NCI-H2081 treated with DMSO at 0.1 percent for 48 hours (cell line): ENCODE data around the gene FAM89A.
"Not testable (repeated sequence)": the region's sequence is repeated elsewhere in the genome, so short reads cannot be mapped to it uniquely, and the experiment has no call there.

Source experiments
- DNase-seq: peaks from one replicate; lab custom pipeline; 2025; lab: John Stamatoyannopoulos, UW

FAM89A gene

GRCh38 chr1:231055271-231055670, 15.2 kb upstream of the FAM89A start:
- no peak for DNase-seq

DNA sequence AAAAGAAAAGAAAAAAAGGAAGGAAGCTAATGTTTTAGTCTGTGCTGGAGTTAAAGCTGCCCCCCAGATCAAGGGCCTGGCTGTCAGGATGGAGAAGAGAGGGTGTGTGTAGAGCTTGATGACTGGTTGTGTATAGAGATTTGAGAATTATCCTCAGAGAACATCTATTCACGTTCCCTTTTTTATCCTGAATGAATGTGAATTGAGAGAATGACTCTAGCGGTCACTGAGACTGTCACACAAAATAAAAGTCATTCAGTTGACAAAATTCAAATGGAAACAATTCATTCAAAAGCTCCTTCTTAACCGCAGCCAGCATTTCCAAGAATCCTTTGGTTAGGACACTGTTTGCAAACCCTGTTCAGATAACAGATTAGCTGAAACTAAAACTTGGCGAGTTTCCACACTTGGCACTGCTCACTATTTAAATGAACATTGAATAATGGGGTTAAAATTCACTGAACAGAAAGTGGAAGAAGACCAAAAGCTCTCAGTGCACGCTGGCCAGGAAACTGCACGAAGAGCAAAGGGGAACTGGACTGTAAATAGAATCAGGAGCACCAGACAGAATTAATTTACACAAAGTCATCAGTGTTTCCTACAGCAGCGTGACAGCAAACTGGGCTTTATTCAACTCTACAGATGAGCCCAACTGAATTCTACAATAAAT, 13.6 kb upstream of the FAM89A start:
- DNase-seq = no peak

GRCh38 chr1:231052777-231053176, 12.7 kb upstream of the FAM89A start:
- no peak for DNase-seq

DNA sequence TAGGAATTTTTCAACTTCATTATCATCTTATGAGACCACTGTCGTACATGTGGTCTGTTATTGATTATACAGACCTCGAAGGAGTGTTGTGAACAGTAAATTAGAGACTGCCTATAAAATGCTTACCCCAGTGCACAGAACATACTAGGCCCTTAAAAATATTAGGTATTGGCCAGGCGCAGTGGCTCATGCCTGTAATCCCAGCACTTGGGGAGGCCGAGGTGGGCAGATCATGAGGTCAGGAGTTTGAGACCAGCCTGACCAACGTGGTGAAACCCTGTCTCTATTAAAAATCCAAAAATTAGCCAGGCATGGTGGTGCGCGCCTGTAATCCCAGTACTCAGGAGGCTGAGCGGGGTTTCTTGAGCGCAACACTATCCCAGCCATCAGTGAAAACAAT, 10.9 kb upstream of the FAM89A start:
- DNase-seq = not testable (repeated sequence)

DNA sequence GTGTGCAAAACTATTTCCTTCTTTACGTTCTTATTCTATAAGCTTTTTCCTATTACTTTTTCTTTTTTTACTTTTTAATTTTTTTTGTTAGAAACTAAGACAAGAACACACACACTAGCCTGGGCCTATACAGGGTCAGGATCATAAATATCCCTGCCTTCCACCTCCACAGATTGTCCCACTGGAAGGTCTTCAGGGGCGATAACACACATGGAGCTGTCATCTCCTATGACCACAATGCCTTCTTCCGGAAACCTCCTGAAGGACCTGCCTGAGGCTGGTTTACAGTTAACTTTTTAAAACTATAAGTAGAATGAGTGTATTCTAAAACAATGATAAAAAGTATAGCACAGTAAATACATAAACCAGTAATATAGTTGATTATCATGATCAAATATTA, 10.3 kb upstream of the FAM89A start:
- no peak for DNase-seq

- no peak for DNase-seq
Observed at GRCh38 chr1:231049121-231049979, 9.3 kb upstream of the FAM89A start.

GRCh38 chr1:231048419-231048818, 8.4 kb upstream of the FAM89A start:
- not testable (repeated sequence) for DNase-seq

GRCh38 chr1:231047529-231047928, 7.5 kb upstream of the FAM89A start:
- DNase-seq = not testable (repeated sequence)

GRCh38 chr1:231046730-231047395, 6.8 kb upstream of the FAM89A start:
- no peak for DNase-seq

DNA sequence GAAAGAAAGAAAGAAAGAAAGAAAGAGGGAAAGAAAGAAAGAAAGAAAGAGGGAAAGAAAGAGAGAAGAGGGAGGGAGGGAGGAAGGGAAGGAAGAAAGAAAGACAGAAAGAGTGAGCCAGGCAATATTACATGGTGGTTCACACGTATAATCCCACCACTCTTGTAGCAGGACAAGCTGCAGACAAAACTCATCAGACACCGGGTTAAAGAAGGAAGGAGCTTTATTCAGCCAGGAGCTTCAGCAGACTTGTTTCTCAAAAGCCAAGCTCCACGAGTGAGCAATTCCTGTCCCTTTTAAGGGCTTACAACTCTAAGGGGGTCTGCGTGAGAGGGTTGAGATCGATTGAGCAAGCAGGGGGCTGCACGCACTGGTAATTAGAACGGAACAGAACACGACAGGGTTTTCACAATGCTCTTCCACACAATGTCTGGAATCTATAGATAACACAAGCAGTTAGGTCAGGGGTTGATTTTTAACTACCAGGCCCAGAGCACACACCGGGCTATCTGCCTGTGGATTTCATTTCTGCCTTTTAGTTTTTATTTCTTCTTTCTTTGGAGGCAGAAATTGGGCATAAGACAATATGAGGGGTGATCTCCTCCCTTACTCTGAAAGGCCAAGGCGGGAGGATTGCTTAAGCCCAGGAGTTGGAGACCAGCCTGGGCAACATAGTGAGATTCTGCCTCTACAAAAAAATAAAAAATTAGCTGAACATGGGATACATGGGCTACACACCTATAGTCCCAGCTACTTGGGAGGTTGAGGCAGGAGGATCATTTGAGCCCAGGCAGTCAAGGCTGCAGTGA, 6.1 kb upstream of the FAM89A start:
- not testable (repeated sequence) for DNase-seq

DNA sequence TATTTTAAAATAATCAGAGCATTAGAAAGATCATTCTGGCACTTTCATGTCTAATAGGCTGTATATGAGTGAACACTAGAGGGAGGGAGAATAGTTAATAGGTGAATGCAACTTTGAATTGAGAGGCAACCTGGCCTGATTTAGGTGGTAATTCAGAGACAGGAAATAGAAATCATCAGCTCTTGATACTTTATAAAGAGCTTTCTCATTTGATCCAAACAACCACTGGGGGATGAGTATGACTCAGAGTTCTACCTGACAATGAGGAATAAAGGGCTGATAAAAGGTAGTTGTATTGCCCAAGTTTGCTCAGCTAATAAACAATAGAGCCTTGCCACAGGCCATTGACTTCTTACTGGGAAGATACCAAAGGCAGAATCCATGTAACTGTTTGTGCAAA, 5.2 kb upstream of the FAM89A start:
- no peak for DNase-seq

GRCh38 chr1:231044588-231044987, 4.5 kb upstream of the FAM89A start:
- no peak for DNase-seq

GRCh38 chr1:231041719-231042261, 1.7 kb upstream of the FAM89A start:
- DNase-seq = no peak

- no peak for DNase-seq
Observed at GRCh38 chr1:231040800-231041718, 1.0 kb upstream of the FAM89A start.

- no peak for DNase-seq
Observed at GRCh38 chr1:231039161-231040018, 664 bp downstream of the FAM89A start.

DNA sequence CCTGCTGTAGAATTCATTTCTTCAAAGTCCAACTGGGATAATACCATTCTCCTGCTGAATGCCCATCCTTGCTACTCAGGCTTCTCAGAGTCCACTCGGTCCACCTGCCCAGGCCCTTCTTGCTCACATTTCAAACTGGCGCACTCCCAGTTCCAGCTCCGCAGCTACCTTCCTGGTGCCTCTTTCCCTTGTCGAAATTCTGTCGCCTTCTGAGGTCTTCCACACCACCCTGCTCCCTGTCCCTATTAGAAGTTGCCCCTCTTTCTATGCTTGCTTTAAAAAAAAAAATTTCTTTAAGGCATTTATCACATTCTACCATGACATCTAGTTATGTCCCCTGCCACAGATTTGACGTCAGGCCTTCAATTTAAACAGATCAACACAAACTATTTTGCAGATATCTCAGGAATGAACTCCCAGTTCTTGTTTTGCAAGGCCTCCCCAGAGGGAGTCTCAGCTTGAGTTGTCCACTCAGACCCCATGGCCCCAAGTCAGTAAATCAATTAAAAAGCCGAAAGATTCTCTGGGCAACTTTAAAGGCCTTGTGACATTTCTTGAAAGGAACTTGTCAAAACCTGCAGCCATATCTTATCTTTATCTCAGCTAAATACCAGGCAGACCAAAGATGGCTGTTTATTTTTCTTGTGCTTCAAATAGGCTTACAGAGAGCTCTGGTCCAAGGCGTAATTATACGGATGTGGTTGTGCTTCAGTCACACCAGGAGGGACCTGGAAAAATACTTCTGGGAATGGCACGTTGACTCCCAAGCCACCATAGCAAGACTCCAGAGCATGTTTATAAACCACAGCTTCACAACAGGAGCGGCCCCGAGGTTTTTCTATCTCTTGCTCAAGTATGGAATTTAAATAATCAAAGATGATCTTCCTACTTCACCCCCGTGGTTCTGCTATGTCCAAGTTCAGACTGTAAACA, 2.2 kb downstream of the FAM89A start:
- DNase-seq = no peak

- DNase-seq = no peak
Observed at GRCh38 chr1:231036416-231036815, 3.6 kb downstream of the FAM89A start.

DNA sequence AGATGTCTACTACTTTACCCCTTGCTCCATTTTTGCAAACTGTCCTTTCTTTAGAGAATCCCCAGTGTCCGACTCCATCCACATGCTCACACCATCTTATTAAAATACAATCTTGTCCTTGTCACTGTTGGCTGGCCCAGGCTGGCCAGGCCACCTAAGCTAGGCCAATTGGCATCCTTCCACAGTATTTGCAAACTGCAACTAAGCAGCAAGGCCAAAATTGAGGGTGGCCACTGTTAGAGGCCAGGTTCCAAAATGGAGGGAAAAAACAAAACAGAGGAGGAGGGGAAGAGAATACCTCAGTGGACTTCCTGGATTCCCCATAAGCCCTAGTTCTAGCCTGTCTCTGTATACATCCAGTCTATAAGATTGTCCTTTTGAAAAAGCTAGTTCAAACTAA, 4.3 kb downstream of the FAM89A start:
- no peak for DNase-seq

- DNase-seq = no peak
Observed at GRCh38 chr1:231032963-231033362, 7.1 kb downstream of the FAM89A start.
